PC-3 (cell line): ENCODE data around the gene EIF3I.

Source experiments
- CTCF ChIP-seq: fragments of 300-600 bp; sonication (generic); conservative IDR thresholded peaks from 2 replicates; pipeline ENCODE4 v1.5.1; 2017; ENCODE audit warnings: antibody characterized with exemption, low read depth, mild to moderate bottlenecking, low read length
- EZH2phosphoT487 ChIP-seq: fragments of 300-600 bp; sonication (generic); IDR thresholded peaks from 2 replicates; pipeline ENCODE4 v1.6.1; 2018; ENCODE audit warnings: mild to moderate bottlenecking, antibody characterized with exemption, low read length, borderline replicate concordance

GRCh38 chr1:32234792-32235191, 12.6 kb downstream of the EIF3I start:
- TF ChIP-seq CTCF = no peak
- no peak for TF ChIP-seq EZH2phosphoT487
